GM19239 (cell line): Measurements from ENCODE around the gene IRF6.

Experiments
- DNase-seq: peaks from one replicate; pipeline ENCODE4 v3.0.0; 2011; ENCODE audit warnings: low spot score; ENCODE audit not compliant: insufficient read length
- FAIRE-seq: peaks from 2 replicates; lab custom pipeline; 2011; peaks lifted over from hg19 to GRCh38; lab: Jason Lieb, UNC

The IRF6 gene

GRCh38 chr1:209825591-209826434 lies 19.9 kb upstream of the IRF6 start:
- DNase-seq (no peak), FAIRE-seq (no peak)

DNA sequence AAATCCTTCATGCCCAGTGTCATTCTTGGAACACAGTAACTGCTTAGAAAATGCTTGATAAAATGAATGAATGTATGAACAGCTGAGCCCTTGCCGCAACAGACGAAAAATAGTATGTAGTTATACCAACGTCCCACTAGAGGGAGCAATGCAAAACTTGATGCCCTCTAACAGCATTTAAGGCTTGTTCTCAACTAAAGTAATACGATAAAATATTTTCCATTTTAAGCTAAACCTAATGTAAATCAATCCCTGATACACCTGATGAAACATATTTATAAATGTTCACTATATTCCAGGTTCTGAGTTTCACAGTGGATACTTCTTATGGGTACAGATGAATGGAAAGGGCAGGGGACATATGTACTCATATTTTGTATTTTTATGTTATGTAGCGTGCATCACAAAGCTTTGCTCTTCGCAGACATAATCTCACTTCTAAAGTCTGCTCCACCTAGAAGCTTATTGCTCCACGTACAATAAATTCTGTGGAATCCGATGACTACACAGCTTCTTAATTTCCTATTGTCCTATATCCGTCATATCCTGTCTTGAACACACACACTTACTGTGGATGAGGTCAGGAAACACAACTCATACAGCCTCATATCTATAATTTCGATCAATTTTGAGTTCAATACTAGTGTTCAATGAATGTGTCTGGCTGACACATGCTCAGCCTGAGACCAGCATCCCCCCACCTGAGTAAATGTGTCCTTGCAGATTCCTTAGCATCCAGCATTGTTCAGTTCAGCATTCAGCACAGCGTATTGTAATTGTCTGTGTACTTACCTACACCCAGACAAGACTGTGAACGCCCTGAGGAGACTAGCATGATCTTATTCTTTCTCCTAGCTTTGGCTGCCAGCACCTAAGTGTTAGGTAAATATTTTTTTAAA lies 17.4 kb upstream of the IRF6 start:
- FAIRE-seq (peak; percentile 59), DNase-seq (no peak)

GRCh38 chr1:209822706-209823105 lies 16.8 kb upstream of the IRF6 start:
- FAIRE-seq, result no peak
- DNase-seq, result no peak

- DNase-seq (no peak), FAIRE-seq (no peak)
Measured at GRCh38 chr1:209820986-209821385, 15.0 kb upstream of the IRF6 start.

DNA sequence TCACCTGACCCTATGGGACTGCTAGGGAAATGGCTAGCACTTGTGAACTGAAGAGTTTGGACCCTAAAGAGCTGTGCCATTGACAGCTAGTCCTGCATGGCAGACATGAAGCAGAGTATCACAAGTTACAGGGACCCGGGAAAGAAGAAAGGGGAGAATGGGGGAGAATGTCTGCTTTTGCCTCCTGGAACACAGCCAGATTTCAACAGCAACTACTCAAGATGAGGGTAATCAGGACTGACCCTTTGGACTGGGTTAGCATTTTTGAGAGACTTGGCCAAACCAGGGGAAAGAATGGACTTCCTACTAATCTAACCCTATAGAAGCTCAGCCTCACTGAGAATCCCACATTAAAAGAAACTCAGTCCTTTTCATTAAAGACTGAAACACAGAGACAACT lies 13.1 kb upstream of the IRF6 start:
- FAIRE-seq (no peak), DNase-seq (no peak)

DNA sequence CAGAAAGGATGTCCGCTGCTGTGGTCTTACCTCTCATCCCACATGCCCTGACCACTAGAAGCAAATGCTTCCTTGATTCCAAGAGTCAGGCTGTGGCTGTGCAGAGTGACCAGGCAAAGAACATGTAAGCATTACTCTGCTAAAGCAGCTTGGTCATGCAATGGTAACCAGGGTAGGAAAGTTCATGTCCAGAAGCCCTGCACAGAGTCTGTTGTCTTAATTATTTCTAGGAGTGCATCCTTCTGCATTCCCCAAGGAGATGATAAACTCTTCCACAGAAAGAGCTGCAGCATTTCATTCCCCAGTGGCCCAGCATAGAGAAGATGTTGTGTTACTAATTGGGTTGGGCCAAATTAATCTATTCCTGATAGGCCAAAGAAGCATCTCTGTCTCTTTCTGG lies 11.7 kb upstream of the IRF6 start:
- no peak for FAIRE-seq

GRCh38 chr1:209816923-209817322 lies 11.0 kb upstream of the IRF6 start:
- no peak for FAIRE-seq
- DNase-seq, result no peak

More for the DNA sequence above, 11.7 kb upstream of the IRF6 start:
- no peak for DNase-seq

GRCh38 chr1:209815931-209816341 lies 10.0 kb upstream of the IRF6 start:
- no peak for FAIRE-seq
- DNase-seq, result no peak

DNA sequence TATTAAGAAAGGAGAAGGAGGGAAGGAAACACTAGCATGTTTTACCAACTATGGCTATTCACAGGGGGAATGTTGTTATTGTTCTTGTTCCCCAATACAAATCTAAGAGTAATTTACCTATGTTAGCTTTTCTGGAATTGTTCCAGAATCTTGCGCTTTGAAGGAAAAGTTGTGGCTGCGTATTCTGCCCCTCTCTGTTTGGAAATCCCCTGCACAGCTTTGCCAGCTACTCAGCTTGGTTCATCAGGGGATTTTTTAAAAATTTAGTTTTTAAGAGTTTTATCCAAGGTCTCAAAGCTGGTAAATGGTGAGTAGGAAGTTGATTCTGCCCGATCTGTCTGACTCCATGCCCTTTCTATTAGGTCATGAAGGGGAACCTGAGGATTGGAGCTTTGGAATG lies 9.5 kb upstream of the IRF6 start:
- FAIRE-seq (no peak), DNase-seq (no peak)

DNA sequence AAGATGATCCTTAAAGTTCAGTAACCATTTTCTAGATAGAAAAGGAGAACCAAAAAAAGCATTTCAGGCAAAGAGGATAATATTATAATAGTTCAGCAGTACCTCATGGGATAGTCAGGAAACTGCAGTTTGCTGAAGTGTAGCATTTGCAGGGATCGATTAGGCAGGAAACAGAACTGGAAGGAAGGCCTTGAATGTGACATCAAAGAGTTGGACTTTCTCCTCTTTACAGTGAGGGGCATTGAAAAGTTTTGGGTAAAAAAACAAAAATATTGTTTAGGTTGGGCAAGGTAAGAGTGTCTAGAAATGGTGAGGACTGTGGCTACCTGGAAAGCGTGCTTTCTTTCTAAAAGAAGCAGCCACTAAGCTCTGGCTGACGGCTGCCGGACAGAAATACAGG lies 8.0 kb upstream of the IRF6 start:
- FAIRE-seq (no peak), DNase-seq (no peak)

DNA sequence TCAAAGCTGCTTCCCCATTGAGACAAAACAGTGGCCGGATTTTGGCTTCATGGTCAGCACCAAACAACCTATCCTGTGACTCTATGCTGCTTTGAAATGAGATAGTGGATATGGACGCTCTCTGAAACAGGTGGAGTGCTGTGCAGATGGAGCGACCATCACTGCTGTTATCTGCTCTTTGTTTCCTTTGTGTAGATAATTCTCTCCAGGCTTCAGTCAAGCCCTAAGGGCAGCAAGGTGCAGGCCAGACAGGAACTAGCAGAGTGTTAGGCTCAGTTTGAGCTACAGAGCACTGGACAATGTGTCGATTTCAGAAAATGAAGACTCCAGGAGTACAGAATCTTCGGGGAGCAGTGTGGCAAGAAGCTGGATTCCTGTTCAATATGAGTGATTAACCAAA lies 4.8 kb upstream of the IRF6 start:
- FAIRE-seq, result no peak

GRCh38 chr1:209809611-209810010 lies 3.7 kb upstream of the IRF6 start:
- FAIRE-seq, result no peak
- DNase-seq, result no peak

More for the DNA sequence above, 4.8 kb upstream of the IRF6 start:
- DNase-seq, result no peak

GRCh38 chr1:209808059-209808581 lies 2.2 kb upstream of the IRF6 start:
- DNase-seq (no peak), FAIRE-seq (no peak)

DNA sequence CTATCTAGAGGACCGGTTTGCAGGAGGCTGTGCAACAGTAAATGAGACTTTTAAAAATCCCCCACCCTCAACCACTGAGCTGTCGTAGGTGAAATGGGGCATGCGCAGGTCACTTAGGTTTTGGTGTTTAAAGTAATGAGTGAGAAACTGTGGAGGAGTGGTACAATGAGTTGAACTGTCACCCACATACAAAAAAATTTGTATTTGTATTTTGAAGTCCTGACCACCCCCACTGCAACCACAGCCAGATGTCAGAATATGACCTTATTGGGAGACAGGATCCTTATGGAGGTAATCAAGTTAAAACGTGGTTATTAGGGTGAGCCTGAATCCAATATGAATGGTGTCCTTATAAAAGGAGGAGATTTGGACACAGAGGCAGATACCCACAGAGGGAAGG lies 1.6 kb upstream of the IRF6 start:
- FAIRE-seq, result no peak
- no peak for DNase-seq

DNA sequence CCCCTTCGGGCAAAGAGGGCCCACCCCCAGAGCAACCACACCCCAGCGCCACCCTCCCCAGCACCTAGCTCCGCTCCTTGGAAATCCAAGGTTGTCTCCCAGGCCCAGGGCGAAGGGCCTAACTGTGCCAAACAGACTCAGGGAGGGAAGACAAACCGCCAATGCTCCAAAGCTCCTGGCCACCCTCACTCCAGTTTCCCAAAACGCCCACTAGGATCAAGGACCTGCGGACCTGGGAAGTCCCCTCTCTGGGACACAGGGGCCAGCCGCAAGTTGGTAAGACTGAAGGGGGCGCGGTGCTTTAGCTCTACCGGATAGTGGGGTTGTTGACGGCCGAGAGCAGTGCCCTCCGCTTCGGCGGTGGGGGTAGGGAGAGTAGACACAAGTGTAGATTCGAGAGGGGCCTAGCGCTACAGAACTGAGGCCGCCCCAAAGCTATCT lies 581 bp downstream of the IRF6 start:
- FAIRE-seq (no peak), DNase-seq (no peak)

GRCh38 chr1:209803568-209803967 lies 2.4 kb downstream of the IRF6 start:
- DNase-seq (no peak), FAIRE-seq (no peak)

GRCh38 chr1:209802780-209803152 lies 3.2 kb downstream of the IRF6 start:
- FAIRE-seq (no peak), DNase-seq (no peak)

DNA sequence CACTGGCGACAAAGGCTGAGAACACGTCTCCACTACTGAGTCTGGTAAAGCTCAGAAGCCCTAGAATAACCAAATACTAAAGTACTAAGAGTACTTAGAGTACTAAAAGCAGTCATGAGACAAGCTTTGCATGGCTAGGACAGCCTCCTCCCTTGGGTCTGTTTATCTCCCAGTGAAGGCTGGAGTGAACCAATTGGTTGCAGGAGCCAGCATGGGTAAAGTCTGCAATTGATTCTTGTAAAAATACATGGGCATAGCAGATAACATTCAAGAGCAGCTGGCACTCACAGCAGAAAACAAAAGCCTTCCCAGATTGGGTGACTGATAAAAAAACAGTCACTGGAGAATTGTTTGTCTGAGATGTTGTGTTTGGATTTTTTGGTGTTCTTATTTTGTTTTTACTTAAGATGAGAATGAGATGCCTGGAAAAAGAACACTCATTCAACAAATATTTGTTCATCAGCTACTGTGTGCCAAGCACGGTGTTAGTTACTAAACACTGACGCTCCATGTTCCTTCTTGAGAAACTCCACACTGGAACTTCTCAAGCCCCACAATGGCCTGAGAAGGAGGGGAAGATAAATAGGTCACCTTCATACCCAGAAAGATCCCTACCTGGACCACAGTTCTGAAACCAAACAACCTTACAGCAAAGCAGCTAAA lies 3.7 kb downstream of the IRF6 start:
- DNase-seq (no peak), FAIRE-seq (no peak)

GRCh38 chr1:209800984-209801834 lies 4.7 kb downstream of the IRF6 start:
- DNase-seq (no peak), FAIRE-seq (no peak)
